HUES48 (cell line): ENCODE results near the gene PAPSS2.
"Not testable (repeated sequence)": the region's sequence is repeated elsewhere in the genome, so short reads cannot be mapped to it uniquely, and the experiment has no call there.

Experiments
- H3K27ac ChIP-seq: one replicate; pipeline ENCODE4 v1.7.0; 2013; ENCODE audit warnings: low read depth, low read length, inconsistent platforms
- H3K27me3 ChIP-seq: 2 replicates; pipeline ENCODE4 v1.6.1; 2013; ENCODE audit warnings: mild to moderate bottlenecking, low read length; ENCODE audit not compliant: control insufficient read depth, insufficient read depth
- H3K36me3 ChIP-seq: 2 replicates; pipeline ENCODE4 v1.6.1; 2013; ENCODE audit warnings: low read length; ENCODE audit not compliant: control insufficient read depth, insufficient read depth
- H3K4me1 ChIP-seq: 2 replicates; pipeline ENCODE4 v1.6.1; 2013; ENCODE audit warnings: mild to moderate bottlenecking, low read length; ENCODE audit not compliant: control insufficient read depth, insufficient read depth
- H3K4me3 ChIP-seq: 2 replicates; pipeline ENCODE4 v1.5.1; 2013; ENCODE audit warnings: mild to moderate bottlenecking, low read depth, low read length
- H3K9ac ChIP-seq: 2 replicates; pipeline ENCODE4 v1.6.1; 2013; ENCODE audit warnings: mild to moderate bottlenecking, low read depth, low read length, moderate library complexity
- H3K9me3 ChIP-seq: 2 replicates; pipeline ENCODE4 v1.6.1; 2013; ENCODE audit warnings: low read length; ENCODE audit not compliant: control insufficient read depth, insufficient read depth

Gene PAPSS2

DNA sequence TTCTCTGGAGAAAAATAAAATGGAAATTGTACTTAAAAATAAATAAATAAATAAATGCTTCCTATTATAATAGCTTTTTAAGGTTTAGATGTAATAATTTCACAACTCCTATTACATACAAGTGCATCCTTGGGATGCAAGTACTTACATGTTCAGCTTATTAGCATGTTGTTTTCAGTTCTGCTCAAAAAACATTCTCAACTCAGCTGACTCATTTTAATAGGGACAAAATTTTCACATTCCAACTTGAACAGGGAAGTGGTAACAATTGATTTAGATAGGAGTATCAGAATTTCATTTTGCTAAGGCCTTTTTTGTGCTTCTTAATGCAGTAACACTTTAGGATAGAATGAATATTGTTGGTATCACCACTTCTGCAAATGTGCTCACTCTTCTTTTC lies 16.7 kb upstream of the PAPSS2 start:
- Histone ChIP-seq H3K4me3 (no peak overlapping the region), H3K9ac (no peak overlapping the region), H3K27ac (no peak overlapping the region), H3K4me1 (peaks cover 8% of the 10 kb centered on the region), H3K9me3 (no peaks in the 10 kb centered on the region), H3K27me3 (no peaks in the 10 kb centered on the region), H3K36me3 (no peaks in the 10 kb centered on the region)

DNA sequence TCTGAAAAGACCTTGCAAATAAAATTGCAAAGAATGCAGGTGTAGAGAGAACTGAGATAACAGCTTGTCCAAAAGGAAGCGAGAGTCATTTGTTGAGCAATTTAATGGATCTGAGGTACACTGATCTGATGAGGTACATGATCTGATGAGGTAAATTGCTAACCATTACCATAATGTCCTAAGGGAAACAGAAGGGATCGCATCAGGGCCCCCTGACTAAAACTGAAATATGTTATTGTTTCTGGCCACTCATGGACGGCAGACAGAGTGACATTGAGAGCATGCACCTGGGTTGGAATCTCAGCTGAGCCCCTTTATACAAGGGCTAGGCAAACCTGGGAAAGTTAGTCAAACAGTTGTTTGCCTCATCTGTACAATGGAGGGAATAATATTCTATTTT lies 15.8 kb upstream of the PAPSS2 start:
- no peaks in the 10 kb centered on the region for H3K36me3 ChIP-seq
- no peaks in the 10 kb centered on the region for H3K9me3 ChIP-seq
- no peak overlapping the region for H3K9ac ChIP-seq
- H3K27me3 ChIP-seq: no peaks in the 10 kb centered on the region
- no peak overlapping the region for H3K27ac ChIP-seq
- H3K4me1 ChIP-seq: peaks cover 8% of the 10 kb centered on the region
- no peak overlapping the region for H3K4me3 ChIP-seq

DNA sequence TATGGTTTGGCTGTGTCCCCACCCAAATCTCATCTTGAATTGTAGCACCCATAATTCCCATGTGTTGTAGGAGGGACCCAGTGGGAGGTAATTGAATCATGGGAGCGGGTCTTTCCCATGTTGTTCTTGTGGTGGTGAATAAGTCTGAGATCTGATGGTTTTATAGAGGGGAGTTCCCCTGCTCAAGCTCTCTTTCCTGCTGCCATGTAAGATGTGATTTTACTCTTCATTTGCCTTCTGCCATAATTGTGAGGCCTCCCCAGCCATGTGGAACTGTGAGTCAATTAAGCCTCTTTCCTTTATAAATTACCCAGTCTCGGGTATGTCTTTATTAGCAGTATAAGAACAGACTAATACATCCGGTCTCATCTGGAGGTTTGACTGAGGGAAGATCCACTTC lies 15.2 kb upstream of the PAPSS2 start:
- not testable (repeated sequence) for H3K4me1 ChIP-seq, H3K4me3 ChIP-seq, H3K27me3 ChIP-seq, H3K9ac ChIP-seq, H3K9me3 ChIP-seq, H3K27ac ChIP-seq, H3K36me3 ChIP-seq

DNA sequence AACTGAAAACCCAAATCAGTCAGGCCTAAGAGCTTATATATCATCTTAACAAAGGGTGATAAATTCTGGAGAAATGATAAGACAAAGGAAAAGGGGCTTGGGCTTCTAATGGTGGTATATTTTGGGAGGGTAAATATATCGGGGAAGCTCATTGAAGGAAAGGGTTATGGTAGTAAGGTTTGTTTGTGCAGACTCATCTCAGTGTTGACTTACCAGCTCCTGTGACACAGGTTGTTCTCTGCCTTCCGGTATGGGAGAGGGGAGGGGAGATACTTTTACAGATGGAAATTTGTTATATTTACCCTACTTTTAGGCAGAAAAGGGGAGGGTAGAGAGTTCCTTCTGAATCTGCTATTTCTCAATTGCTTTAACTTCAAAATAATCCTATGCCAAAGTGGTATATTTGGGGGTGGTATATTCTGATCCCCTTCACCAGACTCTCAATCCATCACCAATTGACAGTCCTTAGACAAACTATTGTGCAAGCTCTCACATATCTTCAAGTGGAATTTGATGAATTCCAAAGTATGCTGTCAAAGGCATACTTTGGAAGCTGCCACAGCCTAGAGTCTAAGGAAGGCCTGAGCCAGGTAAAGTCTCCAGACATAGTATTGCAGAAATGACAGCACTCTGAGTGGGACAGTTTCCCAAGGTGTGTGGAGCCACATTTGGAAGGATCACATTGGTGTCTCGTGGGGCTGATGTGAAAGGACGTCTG lies 13.3 kb upstream of the PAPSS2 start:
- H3K9me3 ChIP-seq: no peaks in the 10 kb centered on the region
- H3K4me1 ChIP-seq: peaks cover 7% of the 10 kb centered on the region
- no peaks in the 10 kb centered on the region for H3K27me3 ChIP-seq
- no peak overlapping the region for H3K27ac ChIP-seq
- H3K9ac ChIP-seq: no peak overlapping the region
- H3K36me3 ChIP-seq: no peaks in the 10 kb centered on the region
- no peak overlapping the region for H3K4me3 ChIP-seq

DNA sequence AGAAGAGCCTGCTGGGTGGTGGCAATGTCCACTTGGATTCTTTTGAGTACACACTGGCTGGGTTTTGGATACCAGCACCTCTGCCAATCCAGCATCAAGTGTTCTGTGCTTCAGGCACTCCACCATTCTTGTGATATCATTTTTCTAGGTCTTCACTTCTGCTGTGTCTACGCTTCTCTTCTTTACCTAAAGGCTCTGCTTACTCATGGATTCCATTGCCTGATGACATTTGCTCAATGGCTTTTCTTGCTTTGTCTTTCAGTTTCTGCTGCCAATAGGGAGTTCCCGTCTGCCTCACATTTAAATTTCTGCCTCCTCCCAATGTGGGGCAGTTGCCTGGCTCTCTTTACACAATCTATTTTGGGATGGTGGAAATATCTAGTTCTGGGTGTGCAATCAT lies 12.7 kb upstream of the PAPSS2 start:
- no peaks in the 10 kb centered on the region for H3K36me3 ChIP-seq
- H3K27ac ChIP-seq: no peak overlapping the region
- H3K4me3 ChIP-seq: no peak overlapping the region
- no peaks in the 10 kb centered on the region for H3K27me3 ChIP-seq
- no peaks in the 10 kb centered on the region for H3K9me3 ChIP-seq
- no peak overlapping the region for H3K9ac ChIP-seq
- peaks cover 12% of the 10 kb centered on the region for H3K4me1 ChIP-seq

DNA sequence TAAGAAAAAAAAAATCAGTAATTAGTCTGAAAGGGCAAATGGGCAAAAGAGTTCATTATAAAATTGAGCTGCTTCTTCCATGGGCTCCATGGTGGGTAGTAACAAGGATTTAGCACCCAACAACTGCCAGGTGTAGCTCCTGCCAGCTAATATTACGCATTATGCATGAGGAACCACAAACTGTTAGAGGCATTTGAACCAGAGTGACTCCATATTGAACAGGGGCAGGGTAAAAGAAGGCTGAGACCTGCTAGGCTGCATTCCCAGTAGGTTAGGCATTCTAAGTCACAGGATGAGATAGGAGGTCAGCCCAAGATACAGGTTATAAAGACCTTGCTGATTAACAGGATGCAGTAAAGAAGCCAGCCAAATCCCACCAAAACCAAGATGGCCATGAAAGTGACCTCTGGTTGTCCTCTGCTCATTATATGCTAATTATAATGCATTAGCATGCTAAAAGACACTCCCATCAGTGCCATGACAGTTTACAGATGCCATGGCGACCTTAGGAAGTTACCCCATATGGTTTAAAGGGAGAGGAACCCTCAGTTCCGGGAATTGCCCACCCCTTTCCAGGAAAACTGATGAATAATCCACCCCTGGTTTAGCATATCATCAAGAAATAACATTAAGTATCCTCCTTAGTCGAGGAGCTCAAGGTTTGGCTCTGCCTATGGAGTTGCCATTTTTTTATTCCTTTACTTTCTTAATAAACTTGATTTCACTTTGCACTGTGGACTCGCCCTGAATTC lies 8.7 kb upstream of the PAPSS2 start:
- peak overlapping the region; percentile 85 for H3K27ac ChIP-seq
- peaks cover 23% of the 10 kb centered on the region for H3K4me1 ChIP-seq

DNA sequence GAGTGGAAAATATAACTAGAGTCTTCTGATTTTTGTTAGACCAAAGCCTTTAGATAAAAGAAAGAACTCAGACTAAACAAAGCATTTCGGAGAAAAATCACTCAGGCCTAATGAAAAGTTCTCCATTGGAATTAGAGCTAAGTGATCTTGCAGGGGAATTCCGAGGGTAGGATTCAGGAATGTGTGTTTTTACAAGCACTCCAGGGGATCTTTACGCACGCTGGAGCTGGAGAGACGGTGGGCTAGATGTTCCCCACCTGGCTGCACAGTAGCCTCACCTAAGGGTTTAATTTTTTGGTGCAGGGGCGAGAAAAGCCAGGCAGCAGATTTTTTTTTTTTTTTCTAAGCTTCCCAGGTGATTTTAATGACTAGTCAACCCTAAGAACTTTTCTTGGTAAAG lies 7.9 kb upstream of the PAPSS2 start:
- Histone ChIP-seq H3K9me3 (no peaks in the 10 kb centered on the region), H3K27me3 (no peaks in the 10 kb centered on the region), H3K36me3 (no peaks in the 10 kb centered on the region), H3K27ac (peak overlapping the region; percentile 85), H3K9ac (0 out of 2 replicates have a peak overlapping the region, but pooled peaks have one; percentile 35), H3K4me3 (peak overlapping the region; percentile 30; the same call in 1 of the 2 replicates), H3K4me1 (peaks cover 29% of the 10 kb centered on the region)

More for the DNA sequence above, 8.7 kb upstream of the PAPSS2 start:
- 0 out of 2 replicates have a peak overlapping the region, but pooled peaks have one; percentile 35 for H3K9ac ChIP-seq
- H3K9me3 ChIP-seq: no peaks in the 10 kb centered on the region
- H3K4me3 ChIP-seq: no peak overlapping the region
- H3K27me3 ChIP-seq: no peaks in the 10 kb centered on the region
- no peaks in the 10 kb centered on the region for H3K36me3 ChIP-seq

DNA sequence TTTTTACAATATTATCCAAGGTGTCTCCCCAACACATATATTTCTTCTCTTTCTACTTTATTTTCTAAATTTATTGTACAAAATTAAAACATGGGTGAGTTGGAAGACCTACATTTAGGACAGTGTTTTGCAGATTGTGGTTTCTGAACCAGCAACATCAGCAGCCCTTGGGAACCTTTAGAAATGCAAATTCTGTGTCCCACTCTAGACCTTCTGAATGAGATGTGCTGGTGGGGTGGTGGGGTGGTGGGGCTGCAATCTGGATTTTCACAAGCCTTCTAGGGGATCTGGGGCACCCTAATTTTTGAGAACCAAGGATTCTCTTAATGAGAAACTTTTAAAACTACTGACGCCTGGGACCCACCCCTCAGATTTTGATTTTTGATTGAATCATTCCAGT lies 7.4 kb upstream of the PAPSS2 start:
- H3K9me3 ChIP-seq: no peaks in the 10 kb centered on the region
- H3K36me3 ChIP-seq: no peaks in the 10 kb centered on the region
- peak overlapping the region; percentile 85 for H3K27ac ChIP-seq
- peaks cover 34% of the 10 kb centered on the region for H3K4me1 ChIP-seq
- H3K9ac ChIP-seq: no peak overlapping the region
- no peaks in the 10 kb centered on the region for H3K27me3 ChIP-seq
- 0 out of 2 replicates have a peak overlapping the region, but pooled peaks have one; percentile 16 for H3K4me3 ChIP-seq

DNA sequence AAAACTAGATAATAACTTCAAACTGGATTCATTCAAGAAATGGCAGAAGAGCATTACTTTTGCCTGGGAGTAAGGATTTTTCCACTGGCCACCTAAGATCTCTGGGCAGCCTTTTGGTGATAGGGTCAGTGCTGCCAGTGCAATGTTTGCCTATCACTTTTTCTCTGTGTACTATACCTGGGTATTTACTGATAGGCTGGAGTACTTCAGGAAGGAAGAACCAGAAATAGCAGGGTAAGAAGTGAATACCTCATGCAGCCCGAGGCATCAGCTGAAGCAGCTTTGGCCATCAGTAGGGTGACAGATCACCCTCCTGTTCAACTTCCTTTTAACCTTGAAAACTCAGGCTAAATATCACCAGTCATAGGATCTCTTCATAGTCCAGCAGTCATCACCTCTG lies 5.5 kb upstream of the PAPSS2 start:
- Histone ChIP-seq H3K9me3 (no peaks in the 10 kb centered on the region), H3K9ac (no peak overlapping the region), H3K27me3 (no peaks in the 10 kb centered on the region), H3K4me1 (peaks cover 50% of the 10 kb centered on the region), H3K4me3 (no peak overlapping the region), H3K36me3 (no peaks in the 10 kb centered on the region), H3K27ac (no peak overlapping the region)

DNA sequence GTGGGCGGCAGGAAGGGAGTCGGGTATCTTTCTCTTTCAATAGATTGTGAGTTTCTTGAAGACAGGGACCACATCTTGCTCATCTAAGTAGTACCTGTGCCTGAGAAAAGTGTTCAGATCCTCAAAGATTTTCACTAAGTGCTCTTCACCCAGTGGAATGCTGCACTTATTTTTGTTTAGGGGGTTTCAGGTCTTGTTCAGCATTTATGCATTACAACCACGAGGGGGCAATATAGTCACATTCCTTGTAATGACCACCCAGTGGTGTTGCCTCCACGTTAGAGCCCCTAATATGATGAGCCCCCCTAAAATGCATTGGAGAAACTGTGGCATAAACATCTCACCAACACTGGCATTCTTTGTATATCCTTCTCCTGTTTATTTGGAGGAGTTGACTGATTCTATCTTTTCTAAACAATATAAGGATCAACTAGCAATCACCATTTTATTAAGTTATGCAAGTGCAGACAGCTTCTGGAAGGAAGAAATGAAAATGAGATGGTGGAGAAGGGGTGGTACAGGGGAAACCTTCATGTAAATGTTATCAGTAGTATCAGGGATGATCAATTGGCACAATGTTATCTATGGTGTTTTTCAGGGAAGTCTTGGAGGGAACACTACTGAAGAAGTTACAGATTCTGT lies 3.1 kb upstream of the PAPSS2 start:
- Histone ChIP-seq H3K27me3 (no peaks in the 10 kb centered on the region), H3K36me3 (no peaks in the 10 kb centered on the region), H3K9me3 (no peaks in the 10 kb centered on the region), H3K9ac (no peak overlapping the region), H3K4me3 (no peak overlapping the region), H3K4me1 (peaks cover 50% of the 10 kb centered on the region), H3K27ac (no peak overlapping the region)

DNA sequence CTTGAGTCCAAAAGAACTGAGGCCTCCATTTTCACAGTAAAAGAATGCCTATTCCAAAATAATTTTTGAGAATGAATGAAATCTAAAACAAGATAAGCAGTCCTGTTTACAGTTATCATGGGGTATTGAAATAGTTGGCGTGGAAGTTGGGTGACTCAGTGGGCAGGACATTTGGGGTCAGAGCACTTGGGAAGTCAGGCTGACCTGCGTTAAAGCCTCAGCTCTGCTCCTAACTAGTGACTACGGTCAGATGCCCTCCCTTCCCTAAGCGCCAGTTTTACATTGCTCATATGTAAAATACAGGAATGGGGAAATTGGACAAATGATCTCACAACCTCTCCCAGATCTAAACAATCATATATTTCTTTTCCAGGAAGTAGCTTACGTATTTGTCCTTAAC lies 2.3 kb upstream of the PAPSS2 start:
- Histone ChIP-seq H3K4me1 (peaks cover 50% of the 10 kb centered on the region), H3K36me3 (no peaks in the 10 kb centered on the region), H3K9ac (no peak overlapping the region), H3K27ac (no peak overlapping the region), H3K9me3 (no peaks in the 10 kb centered on the region), H3K27me3 (no peaks in the 10 kb centered on the region), H3K4me3 (no peak overlapping the region)
